SK-N-SH (cell line): ENCODE data around the gene P2RY13.

Experiments
- CTCF ChIP-seq: fragments of 200-600 bp; sonication (generic); IDR thresholded peaks from 2 replicates; pipeline ENCODE4 v1.6.1; 2017; ENCODE audit warnings: antibody characterized with exemption, mild to moderate bottlenecking, moderate library complexity
- MEF2A ChIP-seq: IDR thresholded peaks from 2 replicates; pipeline ENCODE4 v1.4.0; 2012; ENCODE audit warnings: low read depth, borderline replicate concordance
- MXI1 ChIP-seq: IDR thresholded peaks from 2 replicates; pipeline ENCODE4 v1.6.1; 2012; ENCODE audit warnings: mild to moderate bottlenecking, low read depth, low read length, improper control_type of control experiment
- POLR2AphosphoS5 ChIP-seq: IDR thresholded peaks from 2 replicates; pipeline ENCODE4 v1.6.1; 2012; ENCODE audit warnings: low read depth, low read length
- RAD21 ChIP-seq: IDR thresholded peaks from 2 replicates; pipeline ENCODE4 v1.6.1; 2012; ENCODE audit warnings: mild to moderate bottlenecking, low read length
- SIN3A ChIP-seq: IDR thresholded peaks from 2 replicates; pipeline ENCODE4 v1.6.1; 2012; ENCODE audit warnings: low read depth, mild to moderate bottlenecking, low read length, moderate library complexity, borderline replicate concordance
- TAF1 ChIP-seq: IDR thresholded peaks from 2 replicates; pipeline ENCODE4 v1.6.1; 2012; ENCODE audit warnings: low read depth, mild to moderate bottlenecking, low read length, moderate library complexity, borderline replicate concordance
- YY1 ChIP-seq: IDR thresholded peaks from 2 replicates; pipeline ENCODE4 v1.4.0; 2012; ENCODE audit warnings: low read depth, mild to moderate bottlenecking

GRCh38 chr3:151330899-151331298, 1.6 kb upstream of the P2RY13 start:
- no peak for TF ChIP-seq RAD21
- no peak for TF ChIP-seq MXI1
- TF ChIP-seq SIN3A: no peak
- no peak for TF ChIP-seq TAF1
- TF ChIP-seq CTCF: no peak
- TF ChIP-seq MEF2A: no peak
- no peak for TF ChIP-seq YY1
- TF ChIP-seq POLR2AphosphoS5: no peak
